Measurements from ENCODE around the gene RNF220.
A peak's percentile ranks its signal among the peaks of the same experiment; 100 is the strongest.
"Not testable (repeated sequence)": the region's sequence is repeated elsewhere in the genome, so short reads cannot be mapped to it uniquely, and the experiment has no call there.

The RNF220 gene

DNA sequence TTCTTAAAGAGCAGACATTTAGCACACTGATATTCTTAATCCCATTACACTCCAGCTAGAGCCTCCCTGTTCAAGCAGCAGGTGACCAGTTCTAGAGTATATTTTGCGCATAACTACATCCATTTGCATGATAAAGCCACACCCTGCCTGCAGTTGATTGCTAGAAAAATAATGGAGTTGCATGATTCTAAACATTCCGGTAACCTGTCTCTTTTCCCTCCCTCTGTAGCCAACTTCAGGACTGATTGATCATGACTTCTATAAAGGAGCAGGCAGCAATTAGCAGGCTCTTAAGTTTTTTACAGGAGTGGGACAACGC is 284.4 kb downstream of the RNF220 start:
- Mint-ChIP-seq H3K27ac (no peak overlapping the region), H3K9me3 (no peaks in the 10 kb centered on the region), H3K4me1 (ENCODE audit: low read depth) (peaks cover 8% of the 10 kb centered on the region), H3K4me3 (no peak overlapping the region), H3K36me3 (ENCODE audit: low read depth) (no peaks in the 10 kb centered on the region), H3K27me3 (no peaks in the 10 kb centered on the region)
- no peak for DNase-seq

GRCh38 chr1:44693159-44693558 is 288.1 kb downstream of the RNF220 start:
- H3K36me3 Mint-ChIP-seq (ENCODE audit: low read depth), result no peaks in the 10 kb centered on the region
- H3K27ac Mint-ChIP-seq, result no peak overlapping the region
- H3K4me1 Mint-ChIP-seq (ENCODE audit: low read depth), result peaks cover 31% of the 10 kb centered on the region
- H3K9me3 Mint-ChIP-seq, result no peaks in the 10 kb centered on the region
- no peak for DNase-seq
- H3K4me3 Mint-ChIP-seq, result no peak overlapping the region
- no peaks in the 10 kb centered on the region for H3K27me3 Mint-ChIP-seq

DNA sequence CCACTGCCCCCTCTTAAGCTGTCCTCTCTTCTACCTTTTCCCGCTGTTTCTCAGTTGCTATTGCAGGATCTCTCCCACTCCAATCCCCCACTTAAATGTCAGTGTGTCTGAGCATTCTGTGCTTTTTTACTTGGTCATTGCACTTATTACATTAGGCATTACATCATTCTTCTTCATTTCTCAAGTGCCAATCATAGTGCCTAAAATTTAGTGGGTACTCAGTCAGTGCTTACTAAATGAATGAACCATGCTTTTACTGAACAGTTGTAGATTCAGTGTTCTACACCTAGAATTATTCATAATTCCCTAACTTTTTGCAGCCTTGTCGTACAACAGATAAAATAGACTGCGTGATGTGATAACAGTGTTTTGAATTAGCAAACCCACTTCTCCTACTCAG is 288.8 kb downstream of the RNF220 start:
- Mint-ChIP-seq H3K9me3 (no peaks in the 10 kb centered on the region), H3K36me3 (ENCODE audit: low read depth) (no peaks in the 10 kb centered on the region), H3K4me1 (ENCODE audit: low read depth) (peaks cover 33% of the 10 kb centered on the region), H3K27ac (no peak overlapping the region), H3K4me3 (no peak overlapping the region), H3K27me3 (no peaks in the 10 kb centered on the region)
- DNase-seq, result no peak

- Mint-ChIP-seq H3K4me1 (ENCODE audit: low read depth) (peaks cover 33% of the 10 kb centered on the region), H3K4me3 (no peak overlapping the region), H3K36me3 (ENCODE audit: low read depth) (no peaks in the 10 kb centered on the region), H3K27me3 (no peaks in the 10 kb centered on the region), H3K9me3 (no peaks in the 10 kb centered on the region), H3K27ac (no peak overlapping the region)
- no peak for DNase-seq
Observed at GRCh38 chr1:44694863-44695478, 289.9 kb downstream of the RNF220 start.

- peaks cover 33% of the 10 kb centered on the region for H3K4me1 Mint-ChIP-seq (ENCODE audit: low read depth)
- no peak overlapping the region for H3K4me3 Mint-ChIP-seq
- H3K36me3 Mint-ChIP-seq (ENCODE audit: low read depth), result no peaks in the 10 kb centered on the region
- H3K27me3 Mint-ChIP-seq, result no peaks in the 10 kb centered on the region
- H3K9me3 Mint-ChIP-seq, result no peaks in the 10 kb centered on the region
- no peak overlapping the region for H3K27ac Mint-ChIP-seq
- DNase-seq, result no peak
Observed at GRCh38 chr1:44695671-44696070, 290.6 kb downstream of the RNF220 start.

DNA sequence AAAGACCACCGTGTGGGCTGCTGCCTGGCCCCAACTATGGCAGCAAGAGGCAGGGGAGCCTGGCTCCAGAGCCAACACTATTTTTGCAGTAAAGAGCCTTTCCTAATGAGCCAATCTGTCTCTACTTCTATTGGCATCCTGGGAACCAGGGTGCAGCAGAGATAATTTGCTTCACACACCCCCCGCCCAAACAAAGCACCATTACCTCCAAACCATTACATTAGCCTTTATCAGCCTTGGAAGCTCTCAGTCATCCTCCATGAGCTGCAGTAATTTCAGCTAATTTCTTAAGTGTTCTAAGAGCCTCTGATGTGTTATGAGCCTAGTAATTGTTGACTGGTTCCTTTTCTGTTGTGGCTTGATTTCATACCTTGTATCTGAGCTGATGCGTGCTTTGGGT is 291.0 kb downstream of the RNF220 start:
- Mint-ChIP-seq H3K4me1 (ENCODE audit: low read depth) (peaks cover 33% of the 10 kb centered on the region), H3K36me3 (ENCODE audit: low read depth) (no peaks in the 10 kb centered on the region), H3K4me3 (no peak overlapping the region), H3K9me3 (no peaks in the 10 kb centered on the region), H3K27me3 (no peaks in the 10 kb centered on the region), H3K27ac (no peak overlapping the region)
- DNase-seq, result no peak

GRCh38 chr1:44696789-44697345 is 291.8 kb downstream of the RNF220 start:
- peaks cover 33% of the 10 kb centered on the region for H3K4me1 Mint-ChIP-seq (ENCODE audit: low read depth)
- H3K27me3 Mint-ChIP-seq, result no peaks in the 10 kb centered on the region
- H3K27ac Mint-ChIP-seq, result peak overlapping the region; percentile 85
- no peak overlapping the region for H3K4me3 Mint-ChIP-seq
- no peaks in the 10 kb centered on the region for H3K9me3 Mint-ChIP-seq
- H3K36me3 Mint-ChIP-seq (ENCODE audit: low read depth), result no peaks in the 10 kb centered on the region
- DNase-seq, result peak; percentile 56

DNA sequence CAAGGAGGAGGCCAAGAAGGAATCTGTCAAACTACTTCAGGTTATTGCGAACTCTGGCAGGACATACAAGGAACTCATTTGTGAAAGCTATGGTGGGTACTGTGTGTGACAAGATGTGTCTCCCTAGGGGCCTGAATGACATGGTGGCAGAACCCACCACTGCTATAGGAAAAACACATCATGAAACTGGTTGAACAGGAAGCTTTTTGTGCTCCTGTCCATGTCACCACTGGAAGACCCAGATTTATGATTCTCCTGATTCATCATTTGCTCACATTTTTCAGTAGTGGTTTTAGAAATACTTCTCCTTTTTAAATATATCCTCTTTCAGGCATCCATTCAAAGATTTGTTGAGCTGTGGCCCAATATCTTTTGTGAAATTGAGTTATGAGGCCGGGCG is 293.1 kb downstream of the RNF220 start:
- no peak for DNase-seq

DNA sequence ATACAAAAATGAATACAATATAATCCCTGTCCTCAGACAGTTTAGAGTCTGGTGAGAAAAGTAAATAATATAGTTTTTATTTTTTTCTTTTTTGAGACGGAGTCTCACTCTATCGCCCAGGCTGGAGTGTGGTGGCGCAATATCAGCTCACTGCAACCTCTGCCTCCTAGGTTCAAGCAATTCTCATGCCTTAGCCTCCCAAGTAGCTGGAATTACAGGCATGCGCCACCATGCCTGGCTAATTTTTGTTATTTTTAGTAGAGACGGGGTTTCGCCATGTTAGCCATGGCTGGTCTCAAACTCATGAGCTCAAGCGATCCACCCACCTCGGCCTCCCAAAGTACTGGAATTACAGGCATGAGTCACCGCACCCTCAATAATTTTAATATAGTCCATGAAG is 294.3 kb downstream of the RNF220 start:
- not testable (repeated sequence) for H3K27ac Mint-ChIP-seq; H3K27me3 Mint-ChIP-seq; H3K9me3 Mint-ChIP-seq; H3K4me3 Mint-ChIP-seq; H3K36me3 Mint-ChIP-seq (ENCODE audit: low read depth); DNase-seq
- H3K4me1 Mint-ChIP-seq (ENCODE audit: low read depth), result peaks cover 25% of the 10 kb centered on the region

More for the DNA sequence above, 293.1 kb downstream of the RNF220 start:
- peak overlapping the region; percentile 19 for H3K27ac Mint-ChIP-seq
- H3K4me3 Mint-ChIP-seq, result no peak overlapping the region
- H3K36me3 Mint-ChIP-seq (ENCODE audit: low read depth), result no peaks in the 10 kb centered on the region
- H3K27me3 Mint-ChIP-seq, result no peaks in the 10 kb centered on the region
- H3K4me1 Mint-ChIP-seq (ENCODE audit: low read depth), result peaks cover 30% of the 10 kb centered on the region
- H3K9me3 Mint-ChIP-seq, result no peaks in the 10 kb centered on the region

DNA sequence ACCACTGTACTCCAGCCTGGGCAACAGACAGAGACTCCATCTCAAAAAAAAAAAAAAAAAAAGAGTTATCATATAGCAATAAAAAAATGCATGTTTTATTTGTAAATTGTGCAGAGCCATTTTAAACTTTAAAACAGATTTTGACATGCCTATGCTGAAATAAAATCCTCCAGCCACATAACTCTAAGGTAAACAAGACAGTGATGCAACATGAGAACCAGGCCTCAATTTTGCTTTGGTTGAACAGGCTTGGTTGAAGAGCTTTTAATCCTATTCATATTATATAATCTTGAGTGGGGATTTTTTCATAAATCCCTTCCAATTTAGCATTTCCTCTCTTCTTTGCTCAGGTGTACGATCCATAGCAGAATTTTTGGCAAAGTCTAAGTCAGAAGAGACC is 295.5 kb downstream of the RNF220 start:
- Mint-ChIP-seq H3K27ac (no peak overlapping the region), H3K36me3 (ENCODE audit: low read depth) (no peaks in the 10 kb centered on the region), H3K27me3 (no peaks in the 10 kb centered on the region), H3K9me3 (no peaks in the 10 kb centered on the region), H3K4me1 (ENCODE audit: low read depth) (peaks cover 25% of the 10 kb centered on the region), H3K4me3 (no peak overlapping the region)
- no peak for DNase-seq

- DNase-seq, result no peak
- peaks cover 22% of the 10 kb centered on the region for H3K4me1 Mint-ChIP-seq (ENCODE audit: low read depth)
- no peaks in the 10 kb centered on the region for H3K27me3 Mint-ChIP-seq
- H3K27ac Mint-ChIP-seq, result no peak overlapping the region
- no peak overlapping the region for H3K4me3 Mint-ChIP-seq
- H3K36me3 Mint-ChIP-seq (ENCODE audit: low read depth), result no peaks in the 10 kb centered on the region
- H3K9me3 Mint-ChIP-seq, result no peaks in the 10 kb centered on the region
Observed at GRCh38 chr1:44701141-44701573, 296.1 kb downstream of the RNF220 start.
